ENCODE results near the gene ELFN2.

Gene ELFN2

DNA sequence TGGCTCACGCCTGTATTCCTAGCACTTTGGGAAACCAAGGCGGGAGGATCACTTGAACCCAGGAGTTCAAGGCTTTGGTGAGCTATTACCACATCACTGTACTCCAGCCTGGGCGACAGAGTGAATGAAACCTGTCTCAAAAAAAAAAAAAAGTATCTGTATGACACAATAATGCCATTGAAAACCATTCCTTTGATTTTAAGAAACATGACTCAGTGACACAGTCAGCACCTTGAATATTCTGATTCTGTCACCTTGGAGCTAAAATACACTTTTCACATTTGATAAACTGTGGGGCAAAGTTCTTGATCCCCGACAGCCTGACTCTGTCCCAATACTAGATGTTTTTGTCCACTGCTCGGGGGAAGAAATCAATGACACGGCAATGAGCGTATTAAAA is 16.7 kb upstream of the ELFN2 start:
- Histone ChIP-seq H4K20me1 (ENCODE audit: control insufficient read depth, insufficient read depth, low read depth, low read length) (no peaks in the 10 kb centered on the region), H3K4me2 (ENCODE audit: low read length) (no peak overlapping the region), H3K36me3 (ENCODE audit: control insufficient read depth, low read length) (no peaks in the 10 kb centered on the region), H3K27ac (ENCODE audit: low read depth, low read length) (no peak overlapping the region), H3K79me2 (ENCODE audit: control insufficient read depth, low read length) (no peaks in the 10 kb centered on the region), H3K4me3 (ENCODE audit: low read length) (no peak overlapping the region), H3K9me2 (replicated peaks; ENCODE audit: control insufficient read depth, low read length) (no peaks in the 10 kb centered on the region), H3F3A (ENCODE audit: control insufficient read depth, insufficient read depth) (no peaks in the 10 kb centered on the region), H3K27me3 (ENCODE audit: control insufficient read depth, low read length) (peaks cover 18% of the 10 kb centered on the region), H3K4me1 (ENCODE audit: control insufficient read depth, low read length) (0 out of 2 replicates have a peak, but pooled peaks cover 3% of the 10 kb centered on the region), H3K9me3 (ENCODE audit: control insufficient read depth, insufficient read depth, low read length) (peaks cover 4% of the 10 kb centered on the region; the same call in 1 of the 2 replicates)
- TF ChIP-seq, protein P1, sequence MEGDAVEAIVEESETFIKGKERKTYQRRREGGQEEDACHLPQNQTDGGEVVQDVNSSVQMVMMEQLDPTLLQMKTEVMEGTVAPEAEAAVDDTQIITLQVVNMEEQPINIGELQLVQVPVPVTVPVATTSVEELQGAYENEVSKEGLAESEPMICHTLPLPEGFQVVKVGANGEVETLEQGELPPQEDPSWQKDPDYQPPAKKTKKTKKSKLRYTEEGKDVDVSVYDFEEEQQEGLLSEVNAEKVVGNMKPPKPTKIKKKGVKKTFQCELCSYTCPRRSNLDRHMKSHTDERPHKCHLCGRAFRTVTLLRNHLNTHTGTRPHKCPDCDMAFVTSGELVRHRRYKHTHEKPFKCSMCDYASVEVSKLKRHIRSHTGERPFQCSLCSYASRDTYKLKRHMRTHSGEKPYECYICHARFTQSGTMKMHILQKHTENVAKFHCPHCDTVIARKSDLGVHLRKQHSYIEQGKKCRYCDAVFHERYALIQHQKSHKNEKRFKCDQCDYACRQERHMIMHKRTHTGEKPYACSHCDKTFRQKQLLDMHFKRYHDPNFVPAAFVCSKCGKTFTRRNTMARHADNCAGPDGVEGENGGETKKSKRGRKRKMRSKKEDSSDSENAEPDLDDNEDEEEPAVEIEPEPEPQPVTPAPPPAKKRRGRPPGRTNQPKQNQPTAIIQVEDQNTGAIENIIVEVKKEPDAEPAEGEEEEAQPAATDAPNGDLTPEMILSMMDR (IDR thresholded peaks at IDR 0.05; ENCODE audit: low read depth, low read length, poor library complexity, severe bottlenecking): no peak
- TF ChIP-seq EZH2phosphoT487 (IDR thresholded peaks at IDR 0.05; ENCODE audit: borderline replicate concordance, low read length): no peak

DNA sequence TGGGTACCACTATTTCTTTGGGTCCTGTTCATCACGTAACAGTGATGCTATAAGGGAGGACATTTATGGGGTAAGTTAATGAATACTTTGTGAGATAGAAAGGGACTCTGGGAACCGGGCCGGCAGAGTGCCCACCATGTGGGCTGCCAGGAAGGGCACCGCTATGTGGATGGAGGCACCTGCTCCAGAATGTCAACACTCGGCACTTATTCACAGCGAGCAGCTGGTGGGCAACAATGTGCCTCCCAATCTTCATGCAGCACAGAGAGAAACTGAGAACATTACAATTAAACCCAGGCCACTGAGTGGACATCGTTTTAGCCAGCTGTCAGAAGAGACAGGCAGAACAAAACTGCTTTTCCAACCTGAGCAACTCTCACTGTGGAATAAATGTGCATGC is 15.8 kb upstream of the ELFN2 start:
- Histone ChIP-seq H3K4me1 (ENCODE audit: control insufficient read depth, low read length) (0 out of 2 replicates have a peak, but pooled peaks cover 3% of the 10 kb centered on the region), H3K4me2 (ENCODE audit: low read length) (no peak overlapping the region), H3K27ac (ENCODE audit: low read depth, low read length) (no peak overlapping the region), H3K79me2 (ENCODE audit: control insufficient read depth, low read length) (no peaks in the 10 kb centered on the region), H3K9me2 (replicated peaks; ENCODE audit: control insufficient read depth, low read length) (no peaks in the 10 kb centered on the region), H3K27me3 (ENCODE audit: control insufficient read depth, low read length) (peaks cover 18% of the 10 kb centered on the region), H3F3A (ENCODE audit: control insufficient read depth, insufficient read depth) (no peaks in the 10 kb centered on the region), H4K20me1 (ENCODE audit: control insufficient read depth, insufficient read depth, low read depth, low read length) (no peaks in the 10 kb centered on the region), H3K36me3 (ENCODE audit: control insufficient read depth, low read length) (no peaks in the 10 kb centered on the region), H3K4me3 (ENCODE audit: low read length) (no peak overlapping the region), H3K9me3 (ENCODE audit: control insufficient read depth, insufficient read depth, low read length) (peaks cover 4% of the 10 kb centered on the region; the same call in 1 of the 2 replicates)
- TF ChIP-seq, protein P1 (IDR thresholded peaks at IDR 0.05; ENCODE audit: low read depth, low read length, poor library complexity, severe bottlenecking): no peak
- TF ChIP-seq EZH2phosphoT487 (IDR thresholded peaks at IDR 0.05; ENCODE audit: borderline replicate concordance, low read length): no peak

DNA sequence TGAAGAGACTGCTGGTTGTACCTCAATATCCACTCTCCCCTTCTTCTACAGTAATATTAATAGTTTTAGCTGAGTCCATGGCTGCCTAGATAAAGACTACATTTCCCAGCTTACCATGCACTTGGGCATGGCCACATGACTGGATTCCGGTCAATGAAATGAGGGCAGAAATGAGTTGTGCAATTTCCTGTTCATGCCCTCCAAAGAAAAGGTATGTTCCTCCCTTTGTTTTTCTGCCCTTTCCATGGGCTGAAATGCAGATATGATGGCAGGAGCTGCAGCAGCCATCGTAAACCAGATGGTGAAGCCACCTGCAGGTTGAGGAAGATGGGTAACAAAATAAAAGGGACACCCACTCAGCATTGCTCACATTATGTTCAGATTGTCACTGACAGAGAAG is 15.3 kb upstream of the ELFN2 start:
- Histone ChIP-seq H3K9me3 (ENCODE audit: control insufficient read depth, insufficient read depth, low read length) (peaks cover 4% of the 10 kb centered on the region; the same call in 1 of the 2 replicates), H4K20me1 (ENCODE audit: control insufficient read depth, insufficient read depth, low read depth, low read length) (no peaks in the 10 kb centered on the region), H3K36me3 (ENCODE audit: control insufficient read depth, low read length) (no peaks in the 10 kb centered on the region), H3F3A (ENCODE audit: control insufficient read depth, insufficient read depth) (no peaks in the 10 kb centered on the region), H3K4me2 (ENCODE audit: low read length) (no peak overlapping the region), H3K4me1 (ENCODE audit: control insufficient read depth, low read length) (0 out of 2 replicates have a peak, but pooled peaks cover 3% of the 10 kb centered on the region), H3K27me3 (ENCODE audit: control insufficient read depth, low read length) (peaks cover 14% of the 10 kb centered on the region), H3K9me2 (replicated peaks; ENCODE audit: control insufficient read depth, low read length) (no peaks in the 10 kb centered on the region), H3K27ac (ENCODE audit: low read depth, low read length) (no peak overlapping the region), H3K4me3 (ENCODE audit: low read length) (no peak overlapping the region), H3K79me2 (ENCODE audit: control insufficient read depth, low read length) (no peaks in the 10 kb centered on the region)
- no peak for TF ChIP-seq EZH2phosphoT487 (IDR thresholded peaks at IDR 0.05; ENCODE audit: borderline replicate concordance, low read length)
- TF ChIP-seq, protein P1 (IDR thresholded peaks at IDR 0.05; ENCODE audit: low read depth, low read length, poor library complexity, severe bottlenecking): no peak

Measured in DOHH2 (cell line).